Measurements from ENCODE around the gene C16orf92.

GRCh38 chr16:29995324-29995910, 27.6 kb upstream of the C16orf92 start, which contains the start of gene HIRIP3:
- TF ChIP-seq CTCF (IDR thresholded peaks at IDR 0.05) (no peak), EZH2 (IDR thresholded peaks at IDR 0.05) (no peak), EZH2phosphoT487 (IDR thresholded peaks at IDR 0.05) (no peak)

All from neural progenitor cell (in vitro differentiated cells).